ENCODE measurements around the gene TYMP.

The TYMP gene

GRCh38 chr22:50529897-50530579 is at the start of gene TYMP:
Gene TYMP (minus strand): TSS chr22:50530012. CDS start chr22:50529709, 303 bp downstream.
- DNase-seq (ENCODE audit: low spot score), result no peak

- no peak for DNase-seq (ENCODE audit: low spot score)
These were observed 49.0 kb upstream of the TYMP start for GRCh38 chr22:50578776-50579310.

GRCh38 chr22:50577987-50578775 is 48.4 kb upstream of the TYMP start, which contains the start of gene CPT1B:
Gene CPT1B (minus strand): TSS chr22:50578427. CDS start chr22:50577915, 512 bp downstream.
- no peak for DNase-seq (ENCODE audit: low spot score)

GRCh38 chr22:50577697-50577986 is 47.8 kb upstream of the TYMP start:
- no peak for DNase-seq (ENCODE audit: low spot score)

- DNase-seq (ENCODE audit: low spot score), result no peak
These were observed 47.2 kb upstream of the TYMP start for GRCh38 chr22:50576806-50577696.

GRCh38 chr22:50576070-50576469 is 46.3 kb upstream of the TYMP start:
- DNase-seq (ENCODE audit: low spot score), result peak; percentile 59

- DNase-seq (ENCODE audit: low spot score), result no peak
These were observed 45.7 kb upstream of the TYMP start for GRCh38 chr22:50575426-50575941.

GRCh38 chr22:50574383-50574755 is 44.6 kb upstream of the TYMP start:
- no peak for DNase-seq (ENCODE audit: low spot score)

- DNase-seq (ENCODE audit: low spot score), result no peak
These were observed 43.9 kb upstream of the TYMP start for GRCh38 chr22:50573491-50574382.

GRCh38 chr22:50572965-50573364 is 43.2 kb upstream of the TYMP start:
- DNase-seq (ENCODE audit: low spot score), result no peak

- no peak for DNase-seq (ENCODE audit: low spot score)
These were observed 41.7 kb upstream of the TYMP start for GRCh38 chr22:50571264-50572175.

- no peak for DNase-seq (ENCODE audit: low spot score)
These were observed 41.0 kb upstream of the TYMP start for GRCh38 chr22:50570861-50571260.

GRCh38 chr22:50569896-50570535 is 40.2 kb upstream of the TYMP start:
- DNase-seq (ENCODE audit: low spot score), result no peak

GRCh38 chr22:50569041-50569459 is 39.2 kb upstream of the TYMP start:
- DNase-seq (ENCODE audit: low spot score), result no peak

GRCh38 chr22:50568626-50569025 is 38.8 kb upstream of the TYMP start:
- no peak for DNase-seq (ENCODE audit: low spot score)

GRCh38 chr22:50567721-50568252 is 38.0 kb upstream of the TYMP start:
- no peak for DNase-seq (ENCODE audit: low spot score)

- no peak for DNase-seq (ENCODE audit: low spot score)
These were observed 34.5 kb upstream of the TYMP start for GRCh38 chr22:50564289-50564688.

- DNase-seq (ENCODE audit: low spot score), result no peak
These were observed 33.8 kb upstream of the TYMP start for GRCh38 chr22:50563413-50564160.
